Erythroblast (primary cell): ENCODE results near the gene PDE6G.

Source experiments
- GATA1 ChIP-seq: IDR thresholded peaks from 2 replicates; pipeline ENCODE4 v1.6.1; 2011; ENCODE audit warnings: low read depth, mild to moderate bottlenecking, control low read depth, low read length, moderate library complexity
- POLR2A ChIP-seq: IDR thresholded peaks from 2 replicates; pipeline ENCODE4 v1.6.1; 2011; ENCODE audit warnings: mild to moderate bottlenecking, low read length

GRCh38 chr17:81690066-81690465, 33.7 kb upstream of the PDE6G start:
- TF ChIP-seq POLR2A: no peak
- no peak for TF ChIP-seq GATA1
